Activated naive CD4-positive, alpha-beta T cell treated with anti-CD3 and anti-CD28 coated beads, Interleukin-2, amount 50 U/mL, for 72 hours (primary cell): Measurements from ENCODE around the gene YY1. TPM values are rescaled to one million over a fixed set of nuclear protein-coding genes. Genes with fewer than 3 reads are reported as not detected.
"Not testable (repeated sequence)": the region's sequence is repeated elsewhere in the genome, so short reads cannot be mapped to it uniquely, and the experiment has no call there.

Experiments used
- ATAC-seq, 2 donors: fragments of 150-1000 bp; cut with Tn5 transposase; 2 replicates each; pipeline ENCODE4 v1.10.0; 2021; ENCODE audit warnings: mild to moderate bottlenecking in 2 of 2, moderate library complexity in 2 of 2
- DNase-seq, 2 donors: peaks; one replicate each; pipeline ENCODE4 v3.0.0; 2021 to 2022; ENCODE audit warnings: low spot score in 2 of 2
- H3K27ac Mint-ChIP-seq, 2 donors: one replicate each; pipeline ENCODE4 v1.8.0; 2022; ENCODE audit warnings: mild to moderate bottlenecking in 2 of 2, mixed read lengths in 2 of 2
- H3K36me3 Mint-ChIP-seq, 2 donors: one replicate each; pipeline ENCODE4 v1.8.0; 2022; ENCODE audit warnings: mixed read lengths in 2 of 2
- H3K9me3 Mint-ChIP-seq, 2 donors: one replicate each; pipeline ENCODE4 v1.8.0; 2022; ENCODE audit warnings: mixed read lengths in 2 of 2
- total RNA-seq, 2 donors: library from RNA; stranded (reverse); gene quantifications; one replicate each; pipeline ENCODE4 v1.2.3, GENCODE V29; 2022

The YY1 gene
- total RNA-seq, 2 donors from 2014 or later = 87.8 to 120 TPM

DNA sequence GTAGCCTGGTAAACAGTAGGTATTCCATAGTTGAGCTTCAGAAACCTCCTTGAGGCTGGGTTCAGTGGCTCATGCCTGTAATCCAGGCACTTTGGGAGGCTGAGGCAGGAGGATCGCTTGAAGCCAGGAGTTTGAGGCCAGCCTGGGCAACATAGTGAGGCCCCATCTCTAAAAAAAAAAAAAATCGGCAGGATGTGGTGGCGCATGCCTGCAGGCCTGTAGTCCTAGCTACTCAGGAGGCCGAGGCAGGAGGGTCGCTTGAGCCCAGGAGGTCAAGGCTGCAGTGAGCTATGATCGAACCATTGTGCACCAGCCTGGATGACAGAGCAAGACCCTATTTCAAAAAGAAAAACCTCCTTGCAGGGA is 69.5 kb downstream of the YY1 start:
- DNase-seq, H3K36me3 Mint-ChIP-seq, ATAC-seq, H3K9me3 Mint-ChIP-seq, H3K27ac Mint-ChIP-seq: not testable (repeated sequence)

DNA sequence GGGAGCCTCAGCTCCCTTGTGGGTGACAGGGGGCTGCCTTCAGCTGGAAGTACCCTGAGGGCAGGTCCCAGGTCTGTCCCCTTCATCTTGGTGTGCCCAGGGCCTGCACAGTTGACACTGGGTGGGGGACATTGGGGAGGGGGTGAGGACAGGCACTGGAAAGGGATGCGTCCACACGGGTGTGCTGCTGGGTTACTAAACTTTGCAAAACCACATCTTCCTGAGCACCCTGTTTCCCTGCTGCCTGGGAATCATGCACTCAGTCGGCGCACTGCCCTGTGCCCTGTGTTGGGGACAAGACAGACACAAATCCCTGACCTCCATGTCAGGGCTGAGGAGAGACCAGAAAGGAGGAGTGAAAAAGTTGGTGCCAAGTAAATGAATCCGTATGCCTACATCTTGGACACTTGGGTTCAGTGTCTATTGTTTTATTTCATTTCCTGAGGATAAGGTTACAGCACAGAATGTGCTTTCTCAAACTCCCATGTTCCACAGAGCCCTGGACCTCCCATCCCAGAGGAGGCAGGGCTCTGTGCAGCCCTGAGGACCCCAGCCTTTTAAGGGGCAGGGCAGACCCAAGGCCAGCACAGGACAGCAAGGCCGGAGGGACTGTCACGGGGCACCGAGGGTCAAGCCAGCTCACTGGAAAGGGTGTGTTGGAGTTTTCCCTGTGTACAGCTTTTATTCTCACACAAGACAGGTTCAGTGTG is 70.2 kb downstream of the YY1 start:
- Mint-ChIP-seq H3K27ac (no peak overlapping the region), H3K36me3 (no peaks in the 10 kb centered on the region), H3K9me3 (no peaks in the 10 kb centered on the region)
- DNase-seq (no peak), ATAC-seq (no peak)

DNA sequence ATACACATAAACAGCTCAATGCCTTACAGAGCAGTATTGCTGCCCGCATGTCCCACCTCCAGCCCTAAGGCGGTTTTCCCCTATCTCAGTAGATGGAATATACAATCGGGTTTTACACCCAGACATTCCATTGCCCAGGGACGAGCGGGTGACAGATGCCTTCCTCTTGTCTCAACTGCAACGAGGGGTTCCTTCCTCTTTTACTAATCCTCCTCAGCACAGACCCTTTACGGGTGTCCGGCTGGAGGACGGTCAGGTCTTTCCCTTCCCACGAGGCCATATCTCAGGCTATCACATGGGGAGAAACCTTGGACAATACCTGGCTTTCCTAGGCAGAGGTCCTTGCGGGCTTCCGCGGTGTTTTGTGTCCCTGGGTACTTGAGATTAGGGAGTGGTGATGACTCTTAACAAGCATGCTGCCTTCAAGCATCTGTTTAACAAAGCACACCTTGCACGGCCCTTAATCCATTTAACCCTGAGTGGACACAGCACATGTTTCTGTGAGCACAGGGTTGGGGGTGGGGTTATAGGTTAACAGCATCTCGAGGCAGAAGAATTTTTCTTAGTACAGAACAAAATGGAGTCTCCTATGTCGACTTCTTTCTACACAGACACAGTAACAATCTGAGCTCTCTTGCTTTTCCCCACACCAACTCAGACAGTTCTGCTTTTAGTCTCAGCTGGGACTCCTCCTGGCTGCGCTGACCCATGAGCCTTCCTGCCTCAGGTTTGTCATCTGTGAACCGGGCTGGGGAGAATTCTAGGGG is 73.3 kb downstream of the YY1 start:
- not testable (repeated sequence) for H3K27ac Mint-ChIP-seq, DNase-seq, H3K36me3 Mint-ChIP-seq, H3K9me3 Mint-ChIP-seq, ATAC-seq

DNA sequence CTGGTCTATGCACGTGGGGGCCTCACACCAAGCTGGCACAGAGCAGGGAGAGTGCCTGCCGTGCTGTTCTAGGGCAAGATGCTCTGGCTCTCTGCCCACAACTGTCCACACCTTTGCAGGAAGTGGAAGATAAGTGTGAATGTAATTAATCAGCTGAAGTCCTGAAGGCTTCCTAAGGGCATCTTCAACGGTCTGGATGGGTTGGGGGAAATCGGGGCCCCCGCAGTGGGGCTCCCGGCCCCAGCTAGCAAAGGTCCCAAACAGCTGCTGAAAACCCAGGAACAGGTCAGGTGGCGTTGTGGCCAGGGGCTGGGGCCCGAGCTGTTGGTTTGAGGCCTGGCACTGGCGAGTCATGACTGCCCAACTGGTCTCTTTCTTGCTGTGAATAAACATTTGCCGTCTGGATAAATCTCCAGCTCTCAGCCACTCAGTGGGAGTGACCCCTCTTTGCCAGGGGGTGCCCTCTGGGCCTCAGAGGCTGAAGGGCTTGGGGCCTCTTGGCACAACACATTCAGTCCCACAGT is 74.0 kb downstream of the YY1 start:
- H3K9me3 Mint-ChIP-seq = no peaks in the 10 kb centered on the region
- ATAC-seq (no peak), DNase-seq (no peak)
- H3K27ac Mint-ChIP-seq = no peak overlapping the region
- H3K36me3 Mint-ChIP-seq = no peaks in the 10 kb centered on the region

DNA sequence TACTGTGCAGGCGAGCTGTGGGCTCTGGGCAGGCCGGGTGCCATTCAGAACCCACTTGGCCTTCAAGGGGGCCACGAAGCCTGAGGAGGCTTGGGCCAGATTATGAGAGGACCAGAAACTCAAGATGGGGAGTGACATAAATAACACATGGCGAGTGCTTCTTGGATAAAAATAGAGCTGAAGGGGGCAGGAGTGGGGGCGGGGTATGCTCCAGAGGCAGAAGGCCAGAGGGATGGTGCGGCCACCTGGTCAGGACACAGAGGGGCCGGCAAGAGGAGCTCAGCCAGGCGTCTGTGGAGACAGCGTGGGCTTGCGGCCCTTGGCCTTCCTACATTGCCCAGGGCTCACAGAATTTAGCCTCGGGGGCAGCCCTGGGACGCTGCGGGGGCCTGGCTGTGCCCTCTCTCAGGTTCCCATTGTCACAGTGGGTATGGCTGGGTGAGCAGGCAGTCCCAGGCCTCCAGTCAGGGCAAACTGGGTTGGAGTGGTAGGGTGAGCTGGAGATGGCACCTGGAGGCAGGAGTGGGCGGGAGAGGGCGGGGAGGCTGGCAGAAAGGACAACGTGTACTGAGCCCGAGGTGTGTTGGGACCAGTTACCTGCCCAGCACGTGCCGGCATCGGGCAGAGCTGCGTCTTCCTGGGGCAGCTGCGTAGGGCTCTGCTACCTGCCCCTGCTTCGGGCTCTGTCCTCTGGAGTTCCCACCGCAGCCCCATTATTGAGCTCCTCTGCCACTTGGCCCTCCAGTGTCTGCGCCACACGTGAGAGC is 74.7 kb downstream of the YY1 start:
- Mint-ChIP-seq H3K27ac (no peak overlapping the region), H3K36me3 (no peaks in the 10 kb centered on the region), H3K9me3 (no peaks in the 10 kb centered on the region)
- DNase-seq = no peak
- ATAC-seq = no peak

DNA sequence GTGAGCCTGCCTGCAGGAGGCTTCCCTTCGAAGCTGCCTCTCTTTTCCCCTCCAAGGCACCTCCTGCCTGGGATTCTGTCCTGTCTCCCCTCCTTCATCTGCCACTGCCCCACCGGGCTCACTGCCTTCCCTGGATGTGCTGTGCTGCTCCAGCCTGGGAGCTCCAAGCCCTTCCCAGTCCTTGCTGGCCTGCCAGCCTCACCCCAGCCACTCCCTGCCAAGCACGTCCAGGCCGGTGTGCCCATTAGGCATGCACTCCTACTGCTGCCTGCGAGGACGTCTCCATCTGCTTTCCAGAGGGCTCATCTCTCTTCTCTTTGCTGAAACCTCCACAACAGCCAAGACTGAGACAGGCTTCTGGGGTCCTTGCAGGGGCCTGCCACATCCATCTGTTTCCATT is 75.8 kb downstream of the YY1 start:
- Mint-ChIP-seq H3K27ac (no peak overlapping the region), H3K9me3 (no peaks in the 10 kb centered on the region), H3K36me3 (no peaks in the 10 kb centered on the region)
- DNase-seq (no peak), ATAC-seq (no peak)

DNA sequence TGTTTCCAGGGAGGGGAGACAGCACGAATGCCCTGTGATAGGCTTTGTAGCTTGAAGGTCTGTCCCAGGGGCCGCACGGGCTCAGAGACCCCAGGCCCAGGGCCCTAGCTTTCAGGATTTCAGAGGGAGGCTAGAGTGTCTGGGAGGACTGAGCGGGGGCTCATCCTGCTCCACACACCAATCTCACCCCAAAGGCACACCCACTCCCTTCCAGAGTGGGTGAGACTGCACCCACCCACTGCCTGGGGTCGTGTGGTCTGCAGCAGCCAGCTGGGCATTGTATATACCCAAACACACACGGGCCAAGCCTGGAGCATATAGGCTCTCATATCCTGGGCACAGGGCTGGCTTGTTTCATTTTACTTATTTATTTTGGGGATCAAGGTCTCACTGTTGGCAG is 78.4 kb downstream of the YY1 start:
- H3K9me3 Mint-ChIP-seq = no peaks in the 10 kb centered on the region
- no peaks in the 10 kb centered on the region for H3K36me3 Mint-ChIP-seq
- ATAC-seq (no peak), DNase-seq (no peak)
- peak overlapping the region in 1 of 2 donors; percentile 69 for H3K27ac Mint-ChIP-seq

DNA sequence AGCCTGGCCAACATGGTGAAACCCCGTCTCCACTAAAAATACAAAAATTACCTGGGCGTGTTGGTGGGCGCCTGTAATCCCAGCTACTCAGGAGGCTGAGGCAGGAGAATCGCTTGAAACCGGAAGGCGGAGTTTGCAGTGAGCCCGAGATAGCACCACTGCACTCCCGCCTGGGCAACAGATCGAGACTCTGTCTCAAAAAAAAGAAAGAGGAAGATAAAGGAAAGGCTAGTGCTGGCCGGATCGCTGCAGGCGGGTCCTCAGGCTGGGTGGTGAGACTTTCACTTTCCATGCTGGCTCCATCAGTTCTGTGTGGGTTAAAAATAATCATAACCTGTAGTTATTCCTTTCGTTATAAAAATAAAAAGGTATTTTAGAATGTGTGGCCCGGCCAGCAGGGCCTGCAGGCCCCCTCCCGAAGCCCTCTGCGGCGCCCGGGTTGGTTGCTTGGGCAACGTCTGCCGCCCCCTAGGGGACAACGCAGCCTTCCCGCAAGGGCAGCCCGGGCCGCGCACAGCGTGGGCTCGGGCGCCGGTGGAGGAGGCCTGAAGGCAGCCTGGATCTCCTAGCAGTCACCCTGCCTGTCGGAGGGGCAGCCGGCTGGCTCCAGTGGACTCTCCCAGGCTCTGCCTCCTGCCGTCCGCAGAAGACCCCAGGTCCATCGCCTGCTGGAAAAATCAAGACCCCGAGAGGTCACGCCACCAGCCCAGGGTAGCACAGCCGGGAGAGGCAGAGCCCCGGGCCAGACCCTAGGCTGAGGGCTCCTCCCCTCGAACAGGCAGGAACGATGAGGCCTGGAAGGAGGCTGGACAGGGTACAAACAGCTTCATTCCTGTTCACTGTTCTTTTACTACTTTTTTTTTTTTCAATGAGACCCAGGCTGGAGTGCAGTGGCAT is 79.2 kb downstream of the YY1 start:
- Mint-ChIP-seq H3K36me3 (no peaks in the 10 kb centered on the region), H3K9me3 (no peaks in the 10 kb centered on the region), H3K27ac (peak overlapping the region in 1 of 2 donors; percentile 69)
- ATAC-seq = peak; percentile 95 to 96
- DNase-seq = peak in 1 of 2 donors; percentile 79

DNA sequence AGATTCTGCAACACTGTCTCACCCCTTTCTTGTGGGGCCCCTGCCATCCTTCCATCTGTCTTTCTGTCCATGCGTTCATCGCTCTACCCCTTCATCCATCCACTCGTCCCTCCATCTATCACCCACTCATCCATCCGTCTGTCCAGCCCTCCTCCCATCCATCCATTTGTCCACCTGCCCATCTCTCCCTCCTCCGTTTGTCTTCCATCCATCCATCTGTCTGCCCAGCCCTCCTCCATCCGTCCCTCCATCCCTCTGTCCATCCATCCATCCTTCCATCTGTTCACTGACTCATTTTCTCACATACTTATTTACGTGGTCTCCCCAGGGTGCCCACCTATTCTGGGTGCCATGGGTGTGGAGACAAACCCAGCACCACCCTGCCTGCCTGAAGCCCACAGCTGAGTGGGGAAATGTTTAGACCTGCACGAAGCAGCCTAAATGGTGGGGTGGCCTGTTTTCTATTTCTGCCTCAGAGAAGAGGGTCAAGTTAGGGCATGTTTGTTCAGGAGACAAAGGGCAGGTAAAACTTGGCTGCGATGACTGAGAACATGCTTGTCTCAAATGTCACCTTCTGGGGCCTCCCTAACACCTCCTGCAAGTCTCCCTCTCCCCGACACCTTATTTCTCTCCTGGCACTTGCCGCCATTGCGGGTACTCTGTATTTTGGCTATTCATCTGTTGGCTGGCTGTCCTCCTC is 81.4 kb downstream of the YY1 start:
- Mint-ChIP-seq H3K27ac (peak overlapping the region in 1 of 2 donors; percentile 78), H3K9me3 (no peaks in the 10 kb centered on the region), H3K36me3 (no peaks in the 10 kb centered on the region)
- DNase-seq = no peak
- ATAC-seq = no peak

DNA sequence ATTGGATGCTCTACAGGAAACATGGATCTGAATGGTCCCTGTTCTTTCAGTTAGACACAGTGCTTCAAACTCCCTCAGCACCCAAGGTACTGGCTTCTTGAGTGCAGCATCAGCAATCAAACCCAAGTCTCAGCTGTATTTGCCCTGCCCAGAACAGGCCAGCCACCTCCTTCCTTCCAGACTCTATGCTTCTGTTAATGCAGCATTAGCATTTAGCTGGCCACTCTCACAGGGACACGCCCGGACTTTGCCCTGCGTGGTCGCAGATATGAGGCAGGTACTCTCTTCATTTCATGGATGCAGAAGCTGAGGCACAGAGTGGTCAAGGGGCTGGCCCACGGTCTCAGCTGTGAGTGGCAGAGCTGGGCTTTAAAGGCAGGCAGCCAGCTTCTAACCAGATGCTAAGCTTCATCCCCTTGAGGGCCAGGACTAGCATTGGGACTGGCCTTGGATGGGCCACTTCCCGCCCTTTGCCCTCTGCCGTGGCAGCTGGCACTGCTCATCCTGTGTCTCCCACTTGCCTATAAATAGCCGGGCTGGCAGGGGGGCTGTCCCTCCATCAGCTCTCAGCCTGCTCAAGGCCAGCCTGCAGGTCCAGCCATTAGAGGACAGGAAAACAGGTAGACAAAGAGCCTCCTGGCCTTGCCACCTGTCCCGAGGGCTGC is 82.7 kb downstream of the YY1 start:
- H3K9me3 Mint-ChIP-seq = no peaks in the 10 kb centered on the region
- ATAC-seq (no peak), DNase-seq (no peak)
- no peaks in the 10 kb centered on the region for H3K36me3 Mint-ChIP-seq
- no peak overlapping the region for H3K27ac Mint-ChIP-seq

DNA sequence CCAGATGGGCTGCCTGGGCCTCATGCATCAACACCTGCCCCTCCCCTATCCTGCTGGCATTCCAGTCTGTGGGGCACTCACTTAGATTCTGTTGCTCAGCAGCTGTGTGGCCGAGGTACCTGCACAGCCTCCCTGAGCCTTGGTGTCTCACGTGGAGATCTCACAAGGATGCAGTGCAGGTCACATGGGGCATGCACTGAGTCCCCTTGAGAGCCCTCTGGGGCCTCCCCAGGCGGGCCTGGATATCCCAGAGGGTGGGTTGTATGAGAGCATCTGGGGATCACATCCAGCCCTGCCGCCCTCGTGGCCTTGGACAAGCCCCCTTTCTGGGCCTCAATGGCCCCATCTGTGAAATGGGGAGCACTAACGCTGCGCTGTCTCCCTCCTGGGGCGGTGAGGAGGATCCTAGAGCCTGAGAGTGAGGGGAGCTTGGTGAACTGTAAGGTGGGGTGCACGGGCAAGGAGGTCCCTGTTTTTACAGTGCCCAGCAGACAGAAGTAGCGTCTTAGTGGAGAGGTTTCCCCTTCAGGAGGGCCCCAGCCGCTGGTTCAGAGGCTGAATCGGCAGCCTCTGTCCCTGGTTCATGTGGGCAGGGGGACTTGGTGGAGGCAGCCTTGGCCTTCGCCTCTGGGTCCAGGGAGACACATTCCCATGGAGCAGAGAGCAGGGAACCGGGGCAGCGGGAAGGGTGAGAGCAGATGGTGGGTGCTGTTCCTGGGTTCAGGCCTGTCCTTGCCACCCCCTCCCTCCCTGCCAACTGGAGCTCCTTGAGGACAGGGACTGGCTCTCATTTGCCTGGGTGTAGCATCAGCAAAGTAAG is 83.4 kb downstream of the YY1 start:
- ATAC-seq (no peak), DNase-seq (no peak)
- H3K36me3 Mint-ChIP-seq = no peaks in the 10 kb centered on the region
- H3K27ac Mint-ChIP-seq = no peak overlapping the region
- H3K9me3 Mint-ChIP-seq = no peaks in the 10 kb centered on the region

DNA sequence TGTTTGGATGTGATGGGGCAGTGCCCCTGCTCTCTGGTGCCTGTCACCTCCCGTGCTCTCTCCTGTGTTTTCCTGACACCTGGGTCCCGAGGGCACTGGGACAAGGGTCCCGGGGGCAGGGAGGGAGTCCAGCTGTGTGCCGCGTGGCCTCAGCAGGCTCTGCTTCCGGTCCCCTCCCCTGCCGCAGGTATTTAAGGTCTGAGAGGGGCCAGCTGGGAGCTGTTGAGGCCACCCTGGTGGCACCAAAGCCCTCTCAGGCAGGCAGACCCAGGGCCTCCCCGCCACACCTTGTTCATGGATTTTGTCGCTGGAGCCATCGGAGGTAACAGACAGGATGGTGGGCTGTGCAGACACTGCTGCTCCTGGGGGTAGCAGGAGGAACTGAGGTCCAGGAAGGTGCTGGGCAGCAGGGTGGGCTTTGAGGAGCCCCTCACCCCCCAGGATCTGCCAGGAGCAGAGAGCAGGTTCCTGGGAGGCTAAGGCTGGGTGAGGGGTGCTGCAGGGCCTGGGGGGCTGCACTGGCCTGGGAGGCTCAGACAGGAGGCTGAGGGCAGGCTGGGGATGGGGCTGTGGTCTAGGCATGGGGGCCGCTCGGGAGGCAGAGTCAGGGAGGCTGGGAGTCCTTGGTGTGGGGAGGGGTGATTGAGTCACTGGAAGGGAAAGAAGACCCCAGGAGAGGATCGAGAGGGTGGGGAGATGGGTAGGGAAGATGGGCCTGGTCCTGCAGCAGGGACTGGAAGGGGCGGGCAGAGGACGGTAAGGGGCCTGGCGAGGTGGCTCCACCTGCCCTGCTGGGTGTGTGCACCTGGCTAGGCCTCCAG is 84.4 kb downstream of the YY1 start, which contains the start of gene SLC25A47:
Gene SLC25A47 (plus strand): TSS at position 219 of the 821 bp plus-strand sequence. CDS start 76 bp downstream, at position 295.
- no peak within 1 kb of the TSS for H3K27ac Mint-ChIP-seq

DNA sequence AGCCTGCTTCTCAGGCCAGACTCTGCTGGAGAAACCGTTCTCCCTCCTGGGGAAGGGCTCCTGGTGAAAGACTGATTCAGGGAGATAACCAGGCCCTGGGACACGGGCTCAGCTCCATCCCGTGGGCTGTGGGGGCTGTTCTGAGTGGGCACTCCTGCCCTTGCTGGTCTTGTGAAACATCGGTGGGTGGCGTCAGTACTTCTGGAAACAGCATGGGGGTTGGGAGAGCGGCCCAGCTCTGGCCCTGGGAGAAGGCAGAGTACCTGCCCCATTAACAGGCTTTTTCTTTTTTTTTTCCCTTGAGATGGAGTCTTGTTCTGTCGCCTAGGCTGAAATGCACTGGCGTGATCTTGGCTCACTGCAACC is 85.0 kb downstream of the YY1 start:
- no peak for DNase-seq
- H3K9me3 Mint-ChIP-seq = no peaks in the 10 kb centered on the region
- no peak overlapping the region for H3K27ac Mint-ChIP-seq
- ATAC-seq = no peak
- no peaks in the 10 kb centered on the region for H3K36me3 Mint-ChIP-seq

More for the DNA sequence above, 84.4 kb downstream of the YY1 start, which contains the start of gene SLC25A47:
- no peaks in the 10 kb centered on the region for H3K9me3 Mint-ChIP-seq
- no peak for ATAC-seq
- no peak for DNase-seq
- H3K36me3 Mint-ChIP-seq = no peaks in the 10 kb centered on the region

DNA sequence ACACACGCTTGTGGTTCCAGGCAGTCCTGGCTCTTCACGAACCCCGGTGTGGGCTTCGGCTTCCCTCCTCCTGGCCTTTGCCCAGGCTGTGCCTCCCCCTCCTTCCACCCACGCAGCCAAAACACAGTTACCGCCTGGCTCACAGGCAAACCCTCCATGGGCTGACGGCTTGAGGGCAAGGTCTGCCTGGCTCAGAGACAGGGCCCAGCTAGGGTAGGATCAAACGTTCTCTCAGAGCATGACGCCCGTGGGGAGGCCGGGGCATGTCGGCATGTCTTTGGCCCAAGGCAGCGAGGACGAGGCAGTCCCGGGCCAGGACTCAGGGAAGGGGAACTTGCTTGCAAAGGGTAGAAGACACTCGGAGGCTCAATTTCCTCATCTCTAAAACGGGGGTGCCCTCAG is 86.3 kb downstream of the YY1 start:
- no peak for DNase-seq
- Mint-ChIP-seq H3K36me3 (no peaks in the 10 kb centered on the region), H3K9me3 (no peaks in the 10 kb centered on the region), H3K27ac (no peak overlapping the region)
- ATAC-seq = no peak
